Right atrium auricular region (tissue), 2 donors: Measurements from ENCODE around the gene PRDM10. TPM values are rescaled to one million over a fixed set of nuclear protein-coding genes. Genes with fewer than 3 reads are reported as not detected.

ENCODE experiments used
- DNase-seq: peaks from one replicate; pipeline ENCODE4 v3.0.0-alpha.2; 2019; ENCODE audit warnings: low spot score
- H3K27ac ChIP-seq, 2 donors: fragments of 200-600 bp; sonication (generic); 1 replicate in 1 of 2; 2 replicates in 1 of 2; pipeline ENCODE4 v1.5.1; 2016 to 2019
- H3K27me3 ChIP-seq, 2 donors: fragments of 200-600 bp; sonication (generic); one replicate each; pipeline versions ENCODE4 v1.5.1 to v1.6.0; 2017 to 2019
- H3K36me3 ChIP-seq: fragments of 200-600 bp; sonication (generic); one replicate; pipeline ENCODE4 v1.5.1; 2016
- H3K4me1 ChIP-seq, 2 donors: fragments of 200-600 bp; sonication (generic); one replicate each; pipeline versions ENCODE4 v1.5.1 to v1.6.0; 2017 to 2019
- H3K4me3 ChIP-seq, 2 donors: fragments of 200-600 bp; sonication (generic); 1 replicate in 1 of 2; 2 replicates in 1 of 2; pipeline ENCODE4 v1.5.1; 2017 to 2019; ENCODE audit warnings: mild to moderate bottlenecking in 1 of 2, moderate library complexity in 1 of 2
- H3K9me3 ChIP-seq, 2 donors: fragments of 200-600 bp; sonication (generic); one replicate each; pipeline ENCODE4 v1.5.1; 2019
- total RNA-seq, 2 donors: library from RNA; depleted of rRNA; stranded (reverse); fragments of >200 nt; gene quantifications; one replicate each; pipeline ENCODE4 v1.1.0, GENCODE V29; 2016
- TF ChIP-seq, protein P1 (sequence below), 2 donors: fragments of 200-600 bp; sonication (generic); IDR thresholded peaks; one replicate each; pipeline ENCODE4 v1.5.1; 2019; ENCODE audit warnings: antibody characterized with exemption in 2 of 2

Gene PRDM10
- total RNA-seq, 2 donors from 2014 or later = 4.3 TPM

DNA sequence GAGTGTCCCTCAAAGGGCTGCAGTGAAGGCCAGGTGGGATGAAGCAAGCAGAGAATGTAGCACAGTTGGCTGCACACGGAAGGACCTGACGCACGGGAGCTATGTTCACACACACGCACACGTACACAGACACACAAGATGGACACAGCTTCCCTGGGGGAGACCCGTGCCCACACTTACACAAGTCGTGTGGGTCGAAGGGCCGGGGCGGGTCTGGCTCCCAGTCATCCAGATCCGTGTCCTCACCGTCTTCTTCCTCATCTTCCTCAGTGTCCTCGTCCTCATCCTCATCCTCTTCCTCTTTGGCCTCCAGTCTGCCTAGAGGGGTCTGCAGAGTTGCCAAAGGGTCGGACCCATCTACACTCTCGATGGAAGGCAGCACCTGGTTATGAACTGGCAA is 55.7 kb downstream of the PRDM10 start:
- Histone ChIP-seq H3K27me3 (no peaks in the 10 kb centered on the region), H3K4me3 (no peak overlapping the region), H3K36me3 (peaks cover 14% of the 10 kb centered on the region), H3K4me1 (no peaks in the 10 kb centered on the region), H3K27ac (no peak overlapping the region), H3K9me3 (no peaks in the 10 kb centered on the region)
- no peak for DNase-seq
- TF ChIP-seq, protein P1, sequence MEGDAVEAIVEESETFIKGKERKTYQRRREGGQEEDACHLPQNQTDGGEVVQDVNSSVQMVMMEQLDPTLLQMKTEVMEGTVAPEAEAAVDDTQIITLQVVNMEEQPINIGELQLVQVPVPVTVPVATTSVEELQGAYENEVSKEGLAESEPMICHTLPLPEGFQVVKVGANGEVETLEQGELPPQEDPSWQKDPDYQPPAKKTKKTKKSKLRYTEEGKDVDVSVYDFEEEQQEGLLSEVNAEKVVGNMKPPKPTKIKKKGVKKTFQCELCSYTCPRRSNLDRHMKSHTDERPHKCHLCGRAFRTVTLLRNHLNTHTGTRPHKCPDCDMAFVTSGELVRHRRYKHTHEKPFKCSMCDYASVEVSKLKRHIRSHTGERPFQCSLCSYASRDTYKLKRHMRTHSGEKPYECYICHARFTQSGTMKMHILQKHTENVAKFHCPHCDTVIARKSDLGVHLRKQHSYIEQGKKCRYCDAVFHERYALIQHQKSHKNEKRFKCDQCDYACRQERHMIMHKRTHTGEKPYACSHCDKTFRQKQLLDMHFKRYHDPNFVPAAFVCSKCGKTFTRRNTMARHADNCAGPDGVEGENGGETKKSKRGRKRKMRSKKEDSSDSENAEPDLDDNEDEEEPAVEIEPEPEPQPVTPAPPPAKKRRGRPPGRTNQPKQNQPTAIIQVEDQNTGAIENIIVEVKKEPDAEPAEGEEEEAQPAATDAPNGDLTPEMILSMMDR (IDR thresholded peaks at IDR 0.05) = no peak

DNA sequence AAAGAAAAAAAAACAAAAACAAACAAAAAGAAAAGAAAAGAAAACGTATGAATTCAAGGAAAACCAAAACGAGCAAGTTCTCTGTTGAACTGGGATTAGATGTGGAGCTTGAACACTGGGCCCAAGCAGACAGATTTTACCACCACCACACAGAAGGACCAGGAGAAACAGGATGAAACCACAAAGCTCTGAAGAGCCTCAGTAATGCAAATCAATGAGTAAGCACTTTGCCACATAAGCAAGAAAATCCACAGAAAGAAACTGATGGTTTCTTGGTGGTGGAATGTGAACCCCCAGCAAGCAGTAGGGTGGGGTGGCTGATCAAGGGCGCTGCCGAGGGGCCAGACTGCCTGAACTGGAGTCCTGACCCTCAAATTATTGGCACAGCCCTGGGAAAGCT is 56.4 kb downstream of the PRDM10 start:
- DNase-seq = no peak
- H3K4me1 ChIP-seq = no peaks in the 10 kb centered on the region
- no peaks in the 10 kb centered on the region for H3K9me3 ChIP-seq
- peaks cover 21% of the 10 kb centered on the region for H3K36me3 ChIP-seq
- TF ChIP-seq, protein P1 (IDR thresholded peaks at IDR 0.05) = no peak
- no peak overlapping the region for H3K4me3 ChIP-seq
- H3K27ac ChIP-seq = no peak overlapping the region
- H3K27me3 ChIP-seq = no peaks in the 10 kb centered on the region

DNA sequence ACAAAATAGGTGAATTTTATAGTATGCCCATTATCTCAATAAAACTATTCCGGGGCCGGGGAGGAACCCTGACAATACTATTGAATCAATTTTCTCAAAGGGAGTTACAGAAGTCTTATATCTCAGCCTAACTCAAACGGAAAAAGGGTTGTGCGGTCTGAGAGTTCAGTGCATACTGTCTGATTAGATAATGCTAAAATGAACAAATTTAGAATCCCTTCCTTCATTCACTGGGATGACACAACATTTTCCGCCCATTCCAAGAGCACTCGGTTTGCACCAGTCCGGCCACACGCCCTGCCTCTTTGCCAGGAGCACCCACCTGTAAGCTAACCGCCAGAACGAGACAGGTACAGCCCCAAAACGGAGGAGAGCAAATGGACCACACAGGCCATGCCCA is 57.3 kb downstream of the PRDM10 start:
- H3K27ac ChIP-seq = no peak overlapping the region
- H3K4me3 ChIP-seq = no peak overlapping the region
- no peak for DNase-seq
- H3K9me3 ChIP-seq = no peaks in the 10 kb centered on the region
- H3K4me1 ChIP-seq = no peaks in the 10 kb centered on the region
- peaks cover 21% of the 10 kb centered on the region for H3K36me3 ChIP-seq
- H3K27me3 ChIP-seq = no peaks in the 10 kb centered on the region
- TF ChIP-seq, protein P1 (IDR thresholded peaks at IDR 0.05) = no peak

DNA sequence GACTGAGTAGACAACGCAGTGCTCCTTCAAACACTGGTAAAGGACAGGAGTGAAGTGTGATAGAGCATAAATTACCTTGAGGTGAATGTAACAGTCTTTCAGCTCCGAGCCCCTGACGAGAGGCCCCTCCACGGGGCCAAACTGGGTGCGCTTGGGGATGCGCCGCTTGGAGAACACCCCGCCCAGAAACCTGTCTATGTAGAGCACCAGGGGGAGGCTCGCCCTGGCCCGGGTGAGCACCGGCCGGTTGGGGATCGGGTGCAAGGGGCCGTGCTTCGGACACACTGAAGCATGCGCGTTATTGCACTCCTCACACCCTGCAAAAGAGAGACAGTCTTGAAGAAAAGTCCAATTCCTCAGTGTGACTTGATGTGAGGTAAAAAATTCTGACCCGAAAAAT is 57.9 kb downstream of the PRDM10 start:
- no peak for DNase-seq
- peaks cover 24% of the 10 kb centered on the region for H3K36me3 ChIP-seq
- TF ChIP-seq, protein P1 (IDR thresholded peaks at IDR 0.05) = no peak

DNA sequence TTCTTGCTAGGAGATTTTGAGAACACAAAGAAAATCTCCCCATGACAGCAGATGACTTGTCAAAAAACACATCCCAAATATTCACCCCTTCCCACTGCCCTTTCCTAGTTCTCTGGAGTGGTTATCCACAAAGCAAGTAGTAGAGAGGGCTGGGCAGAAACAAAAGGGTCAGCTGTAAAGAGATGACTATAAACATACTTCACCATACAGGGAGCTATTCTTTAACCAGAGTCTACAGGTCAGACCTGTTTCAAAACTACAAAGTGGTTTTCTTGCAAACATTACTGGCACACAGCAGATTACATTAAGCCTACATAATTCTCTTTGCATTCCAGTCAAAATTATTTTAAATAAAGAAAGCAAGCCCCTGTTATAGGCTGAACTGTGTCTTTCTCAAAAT is 59.6 kb downstream of the PRDM10 start:
- H3K4me1 ChIP-seq = no peaks in the 10 kb centered on the region
- H3K36me3 ChIP-seq = peaks cover 28% of the 10 kb centered on the region
- no peak overlapping the region for H3K27ac ChIP-seq
- no peaks in the 10 kb centered on the region for H3K9me3 ChIP-seq
- H3K4me3 ChIP-seq = no peak overlapping the region
- H3K27me3 ChIP-seq = no peaks in the 10 kb centered on the region
- TF ChIP-seq, protein P1 (IDR thresholded peaks at IDR 0.05) = no peak
- no peak for DNase-seq

More for the DNA sequence above, 57.9 kb downstream of the PRDM10 start:
- Histone ChIP-seq H3K4me3 (no peak overlapping the region), H3K27ac (no peak overlapping the region), H3K27me3 (no peaks in the 10 kb centered on the region), H3K9me3 (no peaks in the 10 kb centered on the region), H3K4me1 (no peaks in the 10 kb centered on the region)

DNA sequence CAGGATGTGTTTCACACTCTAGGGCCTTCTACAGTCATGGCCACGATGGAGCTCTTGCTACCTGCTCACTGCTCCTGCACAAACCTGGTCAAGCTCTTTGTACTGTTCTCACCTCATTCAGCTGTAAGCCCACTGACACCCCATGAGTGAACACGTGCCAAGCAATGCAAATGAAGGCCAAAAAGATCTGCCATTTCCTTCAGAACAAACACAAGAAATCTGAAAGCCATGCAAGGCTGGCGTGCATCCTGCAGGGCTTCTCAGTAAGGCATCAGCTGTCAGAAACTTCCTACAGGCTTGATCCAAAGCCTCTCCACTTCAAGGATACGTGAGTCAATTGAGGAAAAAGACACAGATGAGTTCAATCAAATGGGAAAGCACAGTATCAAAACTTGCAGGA is 63.1 kb downstream of the PRDM10 start:
- Histone ChIP-seq H3K27ac (no peak overlapping the region), H3K27me3 (no peaks in the 10 kb centered on the region), H3K4me1 (no peaks in the 10 kb centered on the region), H3K36me3 (peaks cover 13% of the 10 kb centered on the region), H3K9me3 (no peaks in the 10 kb centered on the region), H3K4me3 (no peak overlapping the region)
- TF ChIP-seq, protein P1 (IDR thresholded peaks at IDR 0.05) = no peak
- DNase-seq = no peak
